ENCODE results near the gene PPP2R5C. TPM values are rescaled to one million over a fixed set of nuclear protein-coding genes. Genes with fewer than 3 reads are reported as not detected.

The PPP2R5C gene
- total and polyA plus RNA-seq, 2 donors from 2014 or later = 65.6 to 129 TPM

- no peaks in the 10 kb centered on the region for H3K9me3 ChIP-seq (ENCODE audit: control insufficient read depth in 2 of 3, insufficient read depth in 1 of 3, low read length in 3 of 3)
- H3K9ac ChIP-seq (ENCODE audit: low read length in 3 of 3) = peak overlapping the region in 1 of 3 donors; percentile 16
- no peaks in the 10 kb centered on the region for H3K36me3 ChIP-seq (ENCODE audit: control insufficient read depth in 2 of 3, insufficient read depth in 3 of 3, low read length in 3 of 3)
- FAIRE-seq (no peak), DNase-seq (peak in 1 of 5 donors; percentile 40)
- no peak for TF ChIP-seq CTCF (IDR thresholded peaks at IDR 0.05; ENCODE audit: borderline replicate concordance, extremely low read depth, insufficient read depth)
- intact Hi-C loops (cut with DNase I) = no loop called here
- H3K27me3 ChIP-seq (ENCODE audit: control insufficient read depth, insufficient read depth, low read length) = peaks cover 4% of the 10 kb centered on the region
- peak overlapping the region in 2 of 3 donors; percentile 24 to 43 for H3K4me3 ChIP-seq (ENCODE audit: low read length in 3 of 3)
- H3K27ac ChIP-seq (ENCODE audit: low read depth in 2 of 2, low read length in 2 of 2) = no peak overlapping the region
- H3K4me1 ChIP-seq (ENCODE audit: control insufficient read depth in 2 of 3, insufficient read depth in 2 of 3, low read depth in 1 of 3, low read length in 3 of 3) = peaks cover 0 to 11% (median 6%) of the 10 kb centered on the region in 3 donors
Measured at GRCh38 chr14:101781240-101782061, 19.9 kb downstream of the PPP2R5C start.

- H3K9me3 ChIP-seq (ENCODE audit: control insufficient read depth in 2 of 3, insufficient read depth in 1 of 3, low read length in 3 of 3) = no peaks in the 10 kb centered on the region
Measured at GRCh38 chr14:101783260-101784016, 21.9 kb downstream of the PPP2R5C start.

GRCh38 chr14:101784631-101785030 is 23.1 kb downstream of the PPP2R5C start:
- peaks cover 0 to 11% (median 6%) of the 10 kb centered on the region in 3 donors for H3K4me1 ChIP-seq (ENCODE audit: control insufficient read depth in 2 of 3, insufficient read depth in 2 of 3, low read depth in 1 of 3, low read length in 3 of 3)
- peaks cover 4% of the 10 kb centered on the region for H3K27me3 ChIP-seq (ENCODE audit: control insufficient read depth, insufficient read depth, low read length)
- DNase-seq (no peak), FAIRE-seq (no peak)
- TF ChIP-seq CTCF (IDR thresholded peaks at IDR 0.05; ENCODE audit: borderline replicate concordance, extremely low read depth, insufficient read depth) = no peak
- intact Hi-C loops (cut with DNase I) = no loop called here
- H3K27ac ChIP-seq (ENCODE audit: low read depth in 2 of 2, low read length in 2 of 2) = no peak overlapping the region
- H3K9me3 ChIP-seq (ENCODE audit: control insufficient read depth in 2 of 3, insufficient read depth in 1 of 3, low read length in 3 of 3) = no peaks in the 10 kb centered on the region
- H3K4me3 ChIP-seq (ENCODE audit: low read length in 3 of 3) = no peak overlapping the region
- H3K9ac ChIP-seq (ENCODE audit: low read length in 3 of 3) = no peak overlapping the region
- no peaks in the 10 kb centered on the region for H3K36me3 ChIP-seq (ENCODE audit: control insufficient read depth in 2 of 3, insufficient read depth in 3 of 3, low read length in 3 of 3)

More at GRCh38 chr14:101783260-101784016, 21.9 kb downstream of the PPP2R5C start:
- DNase-seq (no peak), FAIRE-seq (no peak)
- no peak overlapping the region for H3K9ac ChIP-seq (ENCODE audit: low read length in 3 of 3)
- H3K4me1 ChIP-seq (ENCODE audit: control insufficient read depth in 2 of 3, insufficient read depth in 2 of 3, low read depth in 1 of 3, low read length in 3 of 3) = peaks cover 0 to 11% (median 6%) of the 10 kb centered on the region in 3 donors
- H3K27me3 ChIP-seq (ENCODE audit: control insufficient read depth, insufficient read depth, low read length) = peaks cover 4% of the 10 kb centered on the region
- no peak overlapping the region for H3K27ac ChIP-seq (ENCODE audit: low read depth in 2 of 2, low read length in 2 of 2)
- no peak for TF ChIP-seq CTCF (IDR thresholded peaks at IDR 0.05; ENCODE audit: borderline replicate concordance, extremely low read depth, insufficient read depth)
- intact Hi-C loops (cut with DNase I) = no loop called here
- no peak overlapping the region for H3K4me3 ChIP-seq (ENCODE audit: low read length in 3 of 3)
- no peaks in the 10 kb centered on the region for H3K36me3 ChIP-seq (ENCODE audit: control insufficient read depth in 2 of 3, insufficient read depth in 3 of 3, low read length in 3 of 3)

Measured in kidney (tissue), 14 donors.